ENCODE measurements around the gene ZNF638. TPM values are rescaled to one million over a fixed set of nuclear protein-coding genes. Genes with fewer than 3 reads are reported as not detected.

Gene ZNF638
- total RNA-seq, 4 donors from 2014 or later = 94.9 to 114 (median 109) TPM

- WGBS, 2 donors = 34 to 38% methylated on average over 4 of the region's 4 CpGs
- TF ChIP-seq, protein P1, sequence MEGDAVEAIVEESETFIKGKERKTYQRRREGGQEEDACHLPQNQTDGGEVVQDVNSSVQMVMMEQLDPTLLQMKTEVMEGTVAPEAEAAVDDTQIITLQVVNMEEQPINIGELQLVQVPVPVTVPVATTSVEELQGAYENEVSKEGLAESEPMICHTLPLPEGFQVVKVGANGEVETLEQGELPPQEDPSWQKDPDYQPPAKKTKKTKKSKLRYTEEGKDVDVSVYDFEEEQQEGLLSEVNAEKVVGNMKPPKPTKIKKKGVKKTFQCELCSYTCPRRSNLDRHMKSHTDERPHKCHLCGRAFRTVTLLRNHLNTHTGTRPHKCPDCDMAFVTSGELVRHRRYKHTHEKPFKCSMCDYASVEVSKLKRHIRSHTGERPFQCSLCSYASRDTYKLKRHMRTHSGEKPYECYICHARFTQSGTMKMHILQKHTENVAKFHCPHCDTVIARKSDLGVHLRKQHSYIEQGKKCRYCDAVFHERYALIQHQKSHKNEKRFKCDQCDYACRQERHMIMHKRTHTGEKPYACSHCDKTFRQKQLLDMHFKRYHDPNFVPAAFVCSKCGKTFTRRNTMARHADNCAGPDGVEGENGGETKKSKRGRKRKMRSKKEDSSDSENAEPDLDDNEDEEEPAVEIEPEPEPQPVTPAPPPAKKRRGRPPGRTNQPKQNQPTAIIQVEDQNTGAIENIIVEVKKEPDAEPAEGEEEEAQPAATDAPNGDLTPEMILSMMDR (IDR thresholded peaks at IDR 0.05) = no peak
- no peak for TF ChIP-seq POLR2A (IDR thresholded peaks at IDR 0.05)
- H3K4me3 ChIP-seq (ENCODE audit: low read depth, poor library complexity, severe bottlenecking) = no peak overlapping the region
- intact Hi-C loops (cut with DNase I; ENCODE audit: low total_unique reads) = no loop called here
- no peak for DNase-seq (ENCODE audit: low spot score in 2 of 2)
Observed at GRCh38 chr2:71291398-71291797, 40.2 kb upstream of the ZNF638 start.

- no peak overlapping the region for H3K4me3 ChIP-seq (ENCODE audit: low read depth, poor library complexity, severe bottlenecking)
- WGBS, 2 donors = 59 to 60% methylated on average over 1 of the region's 1 CpG
- TF ChIP-seq, protein P1 (IDR thresholded peaks at IDR 0.05) = no peak
- no peak for TF ChIP-seq POLR2A (IDR thresholded peaks at IDR 0.05)
- no peak for DNase-seq (ENCODE audit: low spot score in 2 of 2)
- intact Hi-C loops (cut with DNase I; ENCODE audit: low total_unique reads) = no loop called here
Observed at GRCh38 chr2:71292159-71292558, 39.4 kb upstream of the ZNF638 start.

DNA sequence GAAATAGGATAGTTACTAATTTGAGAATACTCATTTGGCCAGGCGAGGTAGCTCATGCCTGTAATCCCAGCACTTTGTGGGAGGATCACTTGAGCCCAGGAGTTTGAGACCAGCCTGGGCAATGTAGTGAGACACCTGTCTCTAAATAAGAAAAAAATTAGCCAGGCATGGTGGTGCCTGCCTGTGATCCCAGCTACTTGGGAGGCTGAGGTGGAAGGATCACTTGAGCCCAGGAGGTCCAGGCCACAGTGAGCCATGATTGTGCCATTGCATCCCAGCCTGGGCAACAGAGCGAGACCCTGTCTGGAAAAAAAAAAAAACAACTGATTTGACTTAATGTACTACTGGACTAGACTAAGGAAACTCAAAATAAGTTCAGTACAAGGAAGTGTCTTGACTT is 32.7 kb upstream of the ZNF638 start:
- H3K4me3 ChIP-seq (ENCODE audit: low read depth, poor library complexity, severe bottlenecking) = no peak overlapping the region
- intact Hi-C loops (cut with DNase I; ENCODE audit: low total_unique reads) = no loop called here
- WGBS, 2 donors = 66 to 67% methylated on average over 2 of the region's 2 CpGs
- no peak for DNase-seq (ENCODE audit: low spot score in 2 of 2)
- no peak for TF ChIP-seq POLR2A (IDR thresholded peaks at IDR 0.05)
- TF ChIP-seq, protein P1 (IDR thresholded peaks at IDR 0.05) = no peak

GRCh38 chr2:71299507-71299906 is 32.1 kb upstream of the ZNF638 start:
- intact Hi-C loops (cut with DNase I; ENCODE audit: low total_unique reads) = no loop called here
- H3K4me3 ChIP-seq (ENCODE audit: low read depth, poor library complexity, severe bottlenecking) = no peak overlapping the region
- WGBS, 2 donors = 50 to 67% methylated on average over 2 of the region's 2 CpGs
- DNase-seq (ENCODE audit: low spot score in 2 of 2) = no peak
- TF ChIP-seq, protein P1 (IDR thresholded peaks at IDR 0.05) = no peak
- TF ChIP-seq POLR2A (IDR thresholded peaks at IDR 0.05) = no peak

GRCh38 chr2:71303849-71304248 is 27.7 kb upstream of the ZNF638 start:
- 50 to 64% methylated on average over 3 of the region's 3 CpGs for WGBS, 2 donors
- no peak for DNase-seq (ENCODE audit: low spot score in 2 of 2)
- no peak overlapping the region for H3K4me3 ChIP-seq (ENCODE audit: low read depth, poor library complexity, severe bottlenecking)
- TF ChIP-seq POLR2A (IDR thresholded peaks at IDR 0.05) = no peak
- TF ChIP-seq, protein P1 (IDR thresholded peaks at IDR 0.05) = no peak
- intact Hi-C loops (cut with DNase I; ENCODE audit: low total_unique reads) = loop anchor here (5.0 kb wide), 1 partner anchor 208 kb away; no protein-coding TSS in a partner anchor

DNA sequence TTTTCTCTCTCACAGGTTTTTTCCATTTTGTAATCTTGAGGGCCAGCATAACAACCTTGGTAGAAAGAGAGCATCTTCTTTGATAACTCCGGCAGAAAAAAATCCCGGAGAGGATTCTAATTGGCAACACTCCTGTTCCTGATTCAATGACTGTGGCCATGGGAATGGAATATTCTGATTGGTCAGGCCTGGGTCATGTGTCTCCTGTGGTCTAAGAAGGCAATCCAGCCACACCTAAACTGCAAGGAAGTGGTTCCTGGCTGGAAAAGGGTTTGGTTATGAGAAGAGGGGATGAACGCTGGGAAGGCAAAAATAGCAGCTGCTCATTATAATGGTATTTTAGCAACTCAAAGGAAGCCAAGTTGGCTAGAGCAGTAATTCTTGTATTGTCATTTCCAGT is 24.8 kb upstream of the ZNF638 start:
- WGBS, 2 donors = 34 to 36% methylated on average over 3 of the region's 3 CpGs

More for the DNA sequence above, 24.8 kb upstream of the ZNF638 start:
- DNase-seq (ENCODE audit: low spot score in 2 of 2) = no peak
- no peak for TF ChIP-seq POLR2A (IDR thresholded peaks at IDR 0.05)
- TF ChIP-seq, protein P1 (IDR thresholded peaks at IDR 0.05) = no peak
- intact Hi-C loops (cut with DNase I; ENCODE audit: low total_unique reads) = no loop called here
- no peak overlapping the region for H3K4me3 ChIP-seq (ENCODE audit: low read depth, poor library complexity, severe bottlenecking)
